Neural cell (in vitro differentiated cells): ENCODE data around the gene CEP85L.

Experiments
- EP300 ChIP-seq: fragments of 450-650 bp; conservative IDR thresholded peaks from 2 replicates; pipeline ENCODE4 v1.6.1; 2014; ENCODE audit warnings: antibody characterized with exemption, mild to moderate bottlenecking, moderate library complexity; ENCODE audit not compliant: poor library complexity, severe bottlenecking
- EZH2 ChIP-seq: fragments of 200-600, 300-800 bp; shearing (Covaris generic), sonication (generic); IDR thresholded peaks from 2 replicates; pipeline ENCODE4 v1.6.1; 2014; ENCODE audit warnings: antibody characterized with exemption, low read length, borderline replicate concordance, mild to moderate bottlenecking; ENCODE audit not compliant: insufficient read depth, poor library complexity, severe bottlenecking
- MXI1 ChIP-seq: fragments of 450-650 bp; conservative IDR thresholded peaks from 2 replicates; pipeline ENCODE4 v1.6.1; 2014; ENCODE audit warnings: antibody characterized with exemption, mild to moderate bottlenecking; ENCODE audit not compliant: poor library complexity, severe bottlenecking
- POLR2AphosphoS5 ChIP-seq: IDR thresholded peaks from 2 replicates; pipeline ENCODE4 v1.6.1; 2012
- RAD21 ChIP-seq: fragments of 450-650 bp; conservative IDR thresholded peaks from 2 replicates; pipeline ENCODE4 v1.6.1; 2014; ENCODE audit warnings: antibody characterized with exemption, mild to moderate bottlenecking, moderate library complexity
- SMC3 ChIP-seq: fragments of 450-650 bp; conservative IDR thresholded peaks from 2 replicates; pipeline ENCODE4 v1.6.1; 2014; ENCODE audit warnings: antibody characterized with exemption, mild to moderate bottlenecking, moderate library complexity; ENCODE audit not compliant: poor library complexity
- TAF1 ChIP-seq: IDR thresholded peaks from 2 replicates; pipeline ENCODE4 v1.6.1; 2012; ENCODE audit warnings: low read depth
- TF ChIP-seq, protein P1 (sequence below): fragments of 450-650 bp; IDR thresholded peaks from 2 replicates; pipeline ENCODE4 v1.5.1; 2014; ENCODE audit warnings: antibody characterized with exemption, mild to moderate bottlenecking, moderate library complexity; ENCODE audit not compliant: poor library complexity, severe bottlenecking
- TF ChIP-seq, protein P2 (sequence below): IDR thresholded peaks from 2 replicates; pipeline ENCODE4 v1.6.1; 2012; ENCODE audit warnings: borderline replicate concordance

DNA sequence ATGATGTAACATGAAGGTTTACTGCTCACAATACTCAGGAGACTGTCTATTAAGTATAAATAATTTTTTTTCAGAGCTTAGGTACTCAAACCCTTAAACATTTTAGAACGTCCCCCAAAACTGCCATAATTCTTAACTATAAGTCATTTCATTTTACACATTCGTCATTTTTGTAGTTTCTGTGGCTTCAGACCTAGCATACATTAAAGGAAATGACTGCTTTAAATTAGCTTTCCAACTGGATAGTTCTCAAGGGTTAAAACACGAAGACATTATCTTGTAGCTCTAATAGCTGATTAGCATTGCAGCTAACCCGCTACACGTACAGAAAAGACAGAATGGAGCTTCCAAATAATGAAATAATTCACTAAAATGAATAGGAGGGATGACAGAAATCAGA is 128.2 kb downstream of the CEP85L start:
- TF ChIP-seq, protein P1, sequence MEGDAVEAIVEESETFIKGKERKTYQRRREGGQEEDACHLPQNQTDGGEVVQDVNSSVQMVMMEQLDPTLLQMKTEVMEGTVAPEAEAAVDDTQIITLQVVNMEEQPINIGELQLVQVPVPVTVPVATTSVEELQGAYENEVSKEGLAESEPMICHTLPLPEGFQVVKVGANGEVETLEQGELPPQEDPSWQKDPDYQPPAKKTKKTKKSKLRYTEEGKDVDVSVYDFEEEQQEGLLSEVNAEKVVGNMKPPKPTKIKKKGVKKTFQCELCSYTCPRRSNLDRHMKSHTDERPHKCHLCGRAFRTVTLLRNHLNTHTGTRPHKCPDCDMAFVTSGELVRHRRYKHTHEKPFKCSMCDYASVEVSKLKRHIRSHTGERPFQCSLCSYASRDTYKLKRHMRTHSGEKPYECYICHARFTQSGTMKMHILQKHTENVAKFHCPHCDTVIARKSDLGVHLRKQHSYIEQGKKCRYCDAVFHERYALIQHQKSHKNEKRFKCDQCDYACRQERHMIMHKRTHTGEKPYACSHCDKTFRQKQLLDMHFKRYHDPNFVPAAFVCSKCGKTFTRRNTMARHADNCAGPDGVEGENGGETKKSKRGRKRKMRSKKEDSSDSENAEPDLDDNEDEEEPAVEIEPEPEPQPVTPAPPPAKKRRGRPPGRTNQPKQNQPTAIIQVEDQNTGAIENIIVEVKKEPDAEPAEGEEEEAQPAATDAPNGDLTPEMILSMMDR, result no peak
- TF ChIP-seq TAF1, result no peak
- TF ChIP-seq, protein P2, sequence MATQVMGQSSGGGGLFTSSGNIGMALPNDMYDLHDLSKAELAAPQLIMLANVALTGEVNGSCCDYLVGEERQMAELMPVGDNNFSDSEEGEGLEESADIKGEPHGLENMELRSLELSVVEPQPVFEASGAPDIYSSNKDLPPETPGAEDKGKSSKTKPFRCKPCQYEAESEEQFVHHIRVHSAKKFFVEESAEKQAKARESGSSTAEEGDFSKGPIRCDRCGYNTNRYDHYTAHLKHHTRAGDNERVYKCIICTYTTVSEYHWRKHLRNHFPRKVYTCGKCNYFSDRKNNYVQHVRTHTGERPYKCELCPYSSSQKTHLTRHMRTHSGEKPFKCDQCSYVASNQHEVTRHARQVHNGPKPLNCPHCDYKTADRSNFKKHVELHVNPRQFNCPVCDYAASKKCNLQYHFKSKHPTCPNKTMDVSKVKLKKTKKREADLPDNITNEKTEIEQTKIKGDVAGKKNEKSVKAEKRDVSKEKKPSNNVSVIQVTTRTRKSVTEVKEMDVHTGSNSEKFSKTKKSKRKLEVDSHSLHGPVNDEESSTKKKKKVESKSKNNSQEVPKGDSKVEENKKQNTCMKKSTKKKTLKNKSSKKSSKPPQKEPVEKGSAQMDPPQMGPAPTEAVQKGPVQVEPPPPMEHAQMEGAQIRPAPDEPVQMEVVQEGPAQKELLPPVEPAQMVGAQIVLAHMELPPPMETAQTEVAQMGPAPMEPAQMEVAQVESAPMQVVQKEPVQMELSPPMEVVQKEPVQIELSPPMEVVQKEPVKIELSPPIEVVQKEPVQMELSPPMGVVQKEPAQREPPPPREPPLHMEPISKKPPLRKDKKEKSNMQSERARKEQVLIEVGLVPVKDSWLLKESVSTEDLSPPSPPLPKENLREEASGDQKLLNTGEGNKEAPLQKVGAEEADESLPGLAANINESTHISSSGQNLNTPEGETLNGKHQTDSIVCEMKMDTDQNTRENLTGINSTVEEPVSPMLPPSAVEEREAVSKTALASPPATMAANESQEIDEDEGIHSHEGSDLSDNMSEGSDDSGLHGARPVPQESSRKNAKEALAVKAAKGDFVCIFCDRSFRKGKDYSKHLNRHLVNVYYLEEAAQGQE, result no peak
- TF ChIP-seq EP300, result no peak
- TF ChIP-seq SMC3, result no peak
- TF ChIP-seq EZH2, result no peak
- no peak for TF ChIP-seq MXI1
- TF ChIP-seq POLR2AphosphoS5, result no peak
- TF ChIP-seq RAD21, result no peak
